ENCODE results near the gene PRSS37. TPM values are rescaled to one million over a fixed set of nuclear protein-coding genes. Genes with fewer than 3 reads are reported as not detected.

PRSS37 gene
- not detected for total RNA-seq

DNA sequence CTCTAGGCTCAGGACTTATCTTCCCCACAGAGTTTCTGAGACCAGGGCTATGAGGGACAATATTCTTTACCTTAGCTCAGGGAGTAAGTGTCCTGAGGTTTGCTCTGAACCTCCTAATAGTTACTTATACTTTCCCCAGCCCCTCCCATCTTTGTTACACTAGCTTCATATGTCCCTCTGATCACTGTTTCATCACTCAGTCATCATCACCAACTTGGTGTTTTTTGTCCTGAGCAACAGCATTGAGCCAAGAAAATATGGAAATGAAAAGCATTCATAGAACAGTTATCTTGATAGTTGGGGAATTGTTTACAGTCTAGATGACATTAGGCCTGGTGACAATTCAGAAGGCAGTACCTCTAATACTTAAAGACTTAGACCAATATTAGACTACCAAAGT lies at the start of gene PRSS37:
PRSS37 (minus strand) TSS at position 101 of the 400 bp plus-strand sequence. CDS start 436 bp downstream, outside the sequence.
- no peak for ATAC-seq
- H3K27ac Mint-ChIP-seq = no peak within 1 kb of the TSS

DNA sequence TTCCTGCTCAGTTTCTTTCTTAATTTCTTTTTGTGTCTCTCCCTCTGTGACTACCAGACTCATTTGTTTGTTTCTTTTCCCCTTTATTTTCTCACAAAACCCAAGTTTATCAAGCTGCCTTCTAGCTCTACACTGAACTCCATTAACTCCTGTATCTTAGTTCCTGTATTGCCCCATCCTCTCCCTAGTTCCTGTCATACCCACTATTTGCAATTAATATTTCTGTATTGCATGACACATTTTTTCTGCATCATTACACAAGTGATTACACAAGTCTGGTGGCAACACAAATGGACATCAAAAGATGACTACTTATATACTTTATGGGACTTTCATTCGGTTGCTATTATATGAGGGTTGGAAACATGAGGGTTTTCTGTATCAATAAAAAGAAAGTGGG lies 48.0 kb upstream of the PRSS37 start:
- CTCF ChIA-PET = interaction anchor here (1.0 kb wide), 1 partner anchor 86 kb away, joined by 3 read pairs; no protein-coding TSS in a partner anchor
- POLR2A ChIA-PET = no interaction called here
- H3K27ac Mint-ChIP-seq = no peak overlapping the region
- DNase-seq (no peak), ATAC-seq (no peak)
- H3K36me3 Mint-ChIP-seq (ENCODE audit: low read depth) = no peaks in the 10 kb centered on the region
- H3K9me3 Mint-ChIP-seq (ENCODE audit: insufficient read depth) = peaks cover 2% of the 10 kb centered on the region
- no peak overlapping the region for H3K4me3 Mint-ChIP-seq
- no peaks in the 10 kb centered on the region for H3K27me3 Mint-ChIP-seq (ENCODE audit: low read depth)
- H3K4me1 Mint-ChIP-seq (ENCODE audit: low read depth) = no peaks in the 10 kb centered on the region

More for the DNA sequence above, at the start of gene PRSS37:
- ChIA-PET CTCF (interaction anchor here (1.5 kb wide), 1 partner anchor 56 kb away, joined by 4 read pairs; no protein-coding TSS in a partner anchor), POLR2A (no interaction called here)
- Mint-ChIP-seq H3K4me1 (ENCODE audit: low read depth) (no peaks in the 10 kb centered on the region), H3K4me3 (no peak within 1 kb of the TSS), H3K27me3 (ENCODE audit: low read depth) (no peaks in the 10 kb centered on the region), H3K36me3 (ENCODE audit: low read depth) (no peaks in the 10 kb centered on the region), H3K9me3 (ENCODE audit: insufficient read depth) (no peaks in the 10 kb centered on the region)
- no peak for DNase-seq

DNA sequence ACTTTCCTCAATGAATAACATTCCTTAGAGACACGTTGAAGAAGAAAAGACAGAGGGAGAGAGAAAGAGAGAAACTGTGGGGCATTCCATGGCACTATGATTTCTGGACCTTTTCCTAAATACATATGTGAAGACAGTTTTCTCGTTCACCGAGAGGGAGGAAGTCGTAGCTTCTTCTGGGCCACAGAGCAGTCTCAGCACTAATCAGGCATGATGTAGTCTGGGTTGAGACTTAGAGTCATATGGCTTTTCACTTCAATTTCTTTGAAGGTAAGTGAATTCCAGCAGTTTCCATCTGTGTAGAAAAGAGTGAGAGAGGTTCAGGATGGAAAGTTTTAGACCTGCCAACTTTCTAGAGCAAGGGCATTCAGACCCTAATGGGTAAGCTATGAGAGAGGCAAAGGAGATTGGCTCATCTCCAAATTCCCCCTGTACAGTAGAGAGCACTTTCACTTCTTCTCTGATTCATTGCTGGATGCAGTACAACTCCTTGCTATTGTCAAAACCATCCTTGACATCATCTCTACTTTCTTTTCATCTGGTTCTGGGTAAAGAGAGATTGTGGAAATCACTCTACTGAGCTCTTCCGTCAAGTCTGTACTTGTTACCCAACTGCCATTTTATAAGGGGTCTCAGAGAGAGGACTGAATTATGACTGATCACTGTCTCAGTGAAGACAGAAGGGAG lies 43.4 kb upstream of the PRSS37 start:
- CTCF ChIA-PET = no interaction called here
- H3K9me3 Mint-ChIP-seq (ENCODE audit: insufficient read depth) = peaks cover 2% of the 10 kb centered on the region
- POLR2A ChIA-PET = no interaction called here
- no peaks in the 10 kb centered on the region for H3K4me1 Mint-ChIP-seq (ENCODE audit: low read depth)
- H3K27me3 Mint-ChIP-seq (ENCODE audit: low read depth) = no peaks in the 10 kb centered on the region
- H3K4me3 Mint-ChIP-seq = no peak overlapping the region
- DNase-seq (no peak), ATAC-seq (no peak)
- H3K27ac Mint-ChIP-seq = no peak overlapping the region
- no peaks in the 10 kb centered on the region for H3K36me3 Mint-ChIP-seq (ENCODE audit: low read depth)

DNA sequence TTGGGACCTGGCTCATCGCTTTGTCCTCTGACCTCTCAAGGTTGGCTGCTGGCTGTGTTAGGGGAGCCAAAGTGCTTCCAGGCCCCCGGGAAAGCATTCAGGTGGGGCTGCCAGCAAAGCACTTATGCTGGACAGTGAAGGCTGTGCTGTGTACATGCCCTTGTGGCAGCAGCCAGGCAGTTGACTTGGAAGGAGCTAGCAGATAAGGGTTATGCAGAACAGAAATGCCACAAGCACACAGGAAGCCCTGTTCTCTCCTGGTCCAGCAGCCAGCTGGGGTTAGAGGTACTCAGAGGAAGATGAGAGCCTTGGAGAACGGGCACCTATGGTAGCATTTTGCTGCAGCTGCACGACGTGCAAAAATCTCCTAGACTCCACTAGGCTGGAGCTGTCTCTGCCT lies 39.7 kb upstream of the PRSS37 start:
- H3K27me3 Mint-ChIP-seq (ENCODE audit: low read depth) = no peaks in the 10 kb centered on the region
- peaks cover 9% of the 10 kb centered on the region for H3K9me3 Mint-ChIP-seq (ENCODE audit: insufficient read depth)
- DNase-seq = no peak
- no peak overlapping the region for H3K27ac Mint-ChIP-seq
- no peak overlapping the region for H3K4me3 Mint-ChIP-seq
- POLR2A ChIA-PET = no interaction called here
- no peaks in the 10 kb centered on the region for H3K4me1 Mint-ChIP-seq (ENCODE audit: low read depth)
- ATAC-seq = no peak
- CTCF ChIA-PET = no interaction called here
- H3K36me3 Mint-ChIP-seq (ENCODE audit: low read depth) = no peaks in the 10 kb centered on the region

- Mint-ChIP-seq H3K4me1 (ENCODE audit: low read depth) (no peaks in the 10 kb centered on the region), H3K9me3 (ENCODE audit: insufficient read depth) (peaks cover 6% of the 10 kb centered on the region), H3K4me3 (no peak overlapping the region), H3K36me3 (ENCODE audit: low read depth) (no peaks in the 10 kb centered on the region), H3K27ac (no peak overlapping the region), H3K27me3 (ENCODE audit: low read depth) (no peaks in the 10 kb centered on the region)
- ATAC-seq (no peak), DNase-seq (no peak)
- ChIA-PET CTCF (no interaction called here), POLR2A (no interaction called here)
Measured at GRCh38 chr7:141877365-141877764, 36.1 kb upstream of the PRSS37 start.

- H3K4me1 Mint-ChIP-seq (ENCODE audit: low read depth) = no peaks in the 10 kb centered on the region
- no peak overlapping the region for H3K4me3 Mint-ChIP-seq
- H3K36me3 Mint-ChIP-seq (ENCODE audit: low read depth) = no peaks in the 10 kb centered on the region
- CTCF ChIA-PET = no interaction called here
- ATAC-seq = no peak
- DNase-seq = no peak
- POLR2A ChIA-PET = no interaction called here
- H3K27ac Mint-ChIP-seq = no peak overlapping the region
- H3K9me3 Mint-ChIP-seq (ENCODE audit: insufficient read depth) = peaks cover 6% of the 10 kb centered on the region
- no peaks in the 10 kb centered on the region for H3K27me3 Mint-ChIP-seq (ENCODE audit: low read depth)
Measured at GRCh38 chr7:141876371-141876770, 35.1 kb upstream of the PRSS37 start.

- no peak for DNase-seq
- no peaks in the 10 kb centered on the region for H3K36me3 Mint-ChIP-seq (ENCODE audit: low read depth)
- ATAC-seq = no peak
- no peak overlapping the region for H3K27ac Mint-ChIP-seq
- POLR2A ChIA-PET = no interaction called here
- CTCF ChIA-PET = no interaction called here
- no peaks in the 10 kb centered on the region for H3K4me1 Mint-ChIP-seq (ENCODE audit: low read depth)
- H3K9me3 Mint-ChIP-seq (ENCODE audit: insufficient read depth) = peaks cover 6% of the 10 kb centered on the region
- H3K27me3 Mint-ChIP-seq (ENCODE audit: low read depth) = no peaks in the 10 kb centered on the region
- no peak overlapping the region for H3K4me3 Mint-ChIP-seq
Measured at GRCh38 chr7:141875453-141875852, 34.2 kb upstream of the PRSS37 start.

DNA sequence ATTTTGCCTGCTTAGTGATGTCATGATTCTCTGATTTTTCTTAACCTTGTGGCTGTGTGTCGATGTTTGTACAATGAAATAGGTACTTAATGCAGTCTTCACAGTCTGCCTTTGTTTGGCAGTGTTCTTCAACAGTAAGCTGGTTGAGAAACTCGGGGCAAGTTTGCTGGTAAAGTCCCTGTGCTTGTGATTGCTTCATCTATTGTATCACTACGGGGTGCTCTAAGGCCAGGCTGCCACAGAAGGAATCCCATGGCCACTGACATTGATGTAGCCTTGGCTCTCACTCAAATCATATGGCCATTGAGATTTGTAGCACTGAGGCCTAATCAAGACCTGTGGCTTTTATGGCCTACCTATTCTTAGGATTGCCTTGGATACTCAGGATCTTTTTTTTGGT lies 33.5 kb upstream of the PRSS37 start:
- Mint-ChIP-seq H3K4me1 (ENCODE audit: low read depth) (no peaks in the 10 kb centered on the region), H3K27ac (no peak overlapping the region), H3K36me3 (ENCODE audit: low read depth) (no peaks in the 10 kb centered on the region), H3K9me3 (ENCODE audit: insufficient read depth) (peaks cover 6% of the 10 kb centered on the region), H3K27me3 (ENCODE audit: low read depth) (no peaks in the 10 kb centered on the region), H3K4me3 (no peak overlapping the region)
- no peak for ATAC-seq
- DNase-seq = no peak
- ChIA-PET CTCF (no interaction called here), POLR2A (no interaction called here)

GRCh38 chr7:141872931-141873330 lies 31.6 kb upstream of the PRSS37 start:
- H3K9me3 Mint-ChIP-seq (ENCODE audit: insufficient read depth) = no peaks in the 10 kb centered on the region
- H3K27me3 Mint-ChIP-seq (ENCODE audit: low read depth) = no peaks in the 10 kb centered on the region
- no peaks in the 10 kb centered on the region for H3K36me3 Mint-ChIP-seq (ENCODE audit: low read depth)
- H3K4me1 Mint-ChIP-seq (ENCODE audit: low read depth) = no peaks in the 10 kb centered on the region
- ChIA-PET POLR2A (no interaction called here), CTCF (no interaction called here)
- no peak overlapping the region for H3K4me3 Mint-ChIP-seq
- ATAC-seq = no peak
- no peak for DNase-seq
- H3K27ac Mint-ChIP-seq = no peak overlapping the region

DNA sequence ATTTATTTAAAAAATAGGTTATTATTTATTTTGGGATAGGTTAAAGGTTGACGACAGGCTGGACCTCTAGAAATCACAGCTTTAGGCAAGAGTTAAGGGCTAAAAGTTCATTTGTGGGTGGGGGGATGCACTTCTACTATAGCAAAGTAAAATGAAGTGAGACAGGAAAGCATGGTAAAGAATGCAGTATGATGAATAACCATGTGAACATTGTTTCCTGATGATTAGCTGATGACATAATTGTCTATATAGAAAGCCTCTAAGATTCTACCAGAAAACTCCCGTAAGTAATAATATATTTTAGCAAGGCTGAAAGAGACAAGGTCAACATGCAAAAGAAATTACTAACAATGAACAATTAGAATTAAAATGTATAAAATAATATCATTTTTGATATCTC lies 25.7 kb upstream of the PRSS37 start:
- Mint-ChIP-seq H3K27me3 (ENCODE audit: low read depth) (no peaks in the 10 kb centered on the region), H3K36me3 (ENCODE audit: low read depth) (no peaks in the 10 kb centered on the region), H3K9me3 (ENCODE audit: insufficient read depth) (no peaks in the 10 kb centered on the region), H3K4me3 (no peak overlapping the region), H3K27ac (no peak overlapping the region), H3K4me1 (ENCODE audit: low read depth) (no peaks in the 10 kb centered on the region)
- CTCF ChIA-PET = no interaction called here
- POLR2A ChIA-PET = no interaction called here
- ATAC-seq = no peak
- DNase-seq = no peak

DNA sequence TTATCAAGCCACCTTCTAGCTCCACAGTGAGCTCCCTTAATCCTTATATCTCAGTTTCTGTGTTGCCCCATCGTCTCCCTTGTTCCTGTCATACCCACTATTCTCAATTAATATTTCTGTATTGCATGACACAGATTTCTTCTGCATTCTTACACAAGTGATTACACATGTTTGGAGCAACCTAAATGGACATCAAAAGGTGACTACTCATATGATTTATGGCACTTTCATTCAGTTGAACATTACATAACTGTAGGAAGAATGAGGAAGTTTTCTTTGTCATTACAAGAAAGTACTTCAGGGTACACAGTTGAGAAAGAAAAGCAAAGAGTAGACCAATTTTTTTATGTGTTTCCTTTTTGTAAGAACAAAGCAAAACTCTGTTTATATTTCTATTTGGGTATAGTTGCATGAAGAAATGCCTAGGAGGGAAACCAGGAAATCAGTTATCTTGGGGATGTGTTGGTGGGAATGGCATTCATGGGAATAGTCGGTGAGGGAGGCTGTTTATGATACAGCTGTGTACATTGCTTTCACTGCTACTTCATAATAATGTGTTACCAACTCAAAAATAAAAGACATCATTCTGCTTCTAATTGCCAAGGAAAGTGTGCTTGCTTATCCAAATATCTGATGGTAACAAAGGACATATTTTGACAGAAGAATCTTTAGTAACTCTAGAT lies 23.6 kb upstream of the PRSS37 start:
- H3K27ac Mint-ChIP-seq = no peak overlapping the region
- no peaks in the 10 kb centered on the region for H3K27me3 Mint-ChIP-seq (ENCODE audit: low read depth)
- no peak overlapping the region for H3K4me3 Mint-ChIP-seq
- ATAC-seq = no peak
- no peaks in the 10 kb centered on the region for H3K4me1 Mint-ChIP-seq (ENCODE audit: low read depth)
- ChIA-PET POLR2A (no interaction called here), CTCF (no interaction called here)
- H3K9me3 Mint-ChIP-seq (ENCODE audit: insufficient read depth) = no peaks in the 10 kb centered on the region
- DNase-seq = no peak
- no peaks in the 10 kb centered on the region for H3K36me3 Mint-ChIP-seq (ENCODE audit: low read depth)

GRCh38 chr7:141860207-141860606 lies 18.9 kb upstream of the PRSS37 start:
- ChIA-PET CTCF (interaction anchor here (1.2 kb wide), 1 partner anchor 17 kb away, joined by 4 read pairs; no protein-coding TSS in a partner anchor), POLR2A (no interaction called here)
- DNase-seq (no peak), ATAC-seq (no peak)
- H3K27ac Mint-ChIP-seq = no peak overlapping the region
- no peaks in the 10 kb centered on the region for H3K36me3 Mint-ChIP-seq (ENCODE audit: low read depth)
- H3K9me3 Mint-ChIP-seq (ENCODE audit: insufficient read depth) = peaks cover 9% of the 10 kb centered on the region
- H3K27me3 Mint-ChIP-seq (ENCODE audit: low read depth) = no peaks in the 10 kb centered on the region
- H3K4me1 Mint-ChIP-seq (ENCODE audit: low read depth) = no peaks in the 10 kb centered on the region
- H3K4me3 Mint-ChIP-seq = no peak overlapping the region
